ENCODE results near the gene SDR9C7.

- no peak for TF ChIP-seq CTCF (IDR thresholded peaks at IDR 0.05; ENCODE audit: poor library complexity)
- no peak for TF ChIP-seq EZH2phosphoT487 (IDR thresholded peaks at IDR 0.05; ENCODE audit: low read depth, severe bottlenecking, unreplicated experiment)
Observed at GRCh38 chr12:56980941-56981530, 46.8 kb upstream of the SDR9C7 start.

All from hepatocyte (in vitro differentiated cells).